DND-41 (cell line): ENCODE results near the gene MSI2.

Experiments
- CTCF ChIP-seq: IDR thresholded peaks from 2 replicates; pipeline ENCODE4 v1.5.1; 2012; ENCODE audit warnings: borderline replicate concordance, low read length, moderate library complexity, mild to moderate bottlenecking; ENCODE audit not compliant: poor library complexity, severe bottlenecking; ENCODE audit errors: extremely low read depth
- EZH2 ChIP-seq: IDR thresholded peaks from 3 replicates; pipeline ENCODE4 v1.6.1; 2012; ENCODE audit warnings: borderline replicate concordance, low read depth, mild to moderate bottlenecking, moderate library complexity, low read length, inconsistent platforms; ENCODE audit not compliant: severe bottlenecking

- no peak for TF ChIP-seq CTCF
- TF ChIP-seq EZH2: no peak
Measured at GRCh38 chr17:57245786-57246185, 10.5 kb upstream of the MSI2 start.
